CD4-positive, alpha-beta T cell treated with Interleukin-17A for 1 hour (primary cell): ENCODE data around the gene TSHZ1.

Experiments
- DNase-seq: peaks from one replicate; pipeline ENCODE4 v3.0.0-alpha.2; 2020

TSHZ1 gene

DNA sequence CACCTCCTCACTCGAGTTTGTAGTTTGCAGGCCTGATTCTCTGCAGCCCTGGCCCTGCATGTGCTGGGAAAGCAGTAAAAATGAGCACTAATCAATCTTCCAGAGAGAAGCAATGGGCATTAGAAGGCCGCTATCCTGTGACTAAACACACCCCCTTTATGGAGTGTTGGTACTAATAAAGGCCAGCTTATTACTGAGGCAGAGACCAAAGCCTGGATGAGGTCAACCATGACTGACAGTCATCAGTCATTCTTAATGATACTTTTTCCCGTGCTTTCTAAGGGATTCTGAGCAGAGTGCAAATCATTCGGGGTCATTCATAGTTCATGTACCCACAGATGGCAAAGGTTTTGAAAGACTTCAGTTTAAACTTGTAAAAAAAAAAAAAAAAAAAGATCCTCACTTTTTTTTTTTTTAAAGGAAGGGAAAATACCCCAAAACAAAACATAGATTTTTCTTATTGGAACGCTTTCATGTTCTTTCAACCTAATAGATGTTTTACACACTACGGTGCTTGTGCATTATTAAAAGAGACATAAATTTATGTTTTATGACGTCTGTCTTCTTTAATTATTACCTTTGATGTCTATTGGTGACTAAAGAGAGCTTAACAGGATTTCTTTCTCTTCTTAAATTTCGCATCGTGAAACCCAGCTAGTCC is 13.2 kb downstream of the TSHZ1 start:
- no peak for DNase-seq

DNA sequence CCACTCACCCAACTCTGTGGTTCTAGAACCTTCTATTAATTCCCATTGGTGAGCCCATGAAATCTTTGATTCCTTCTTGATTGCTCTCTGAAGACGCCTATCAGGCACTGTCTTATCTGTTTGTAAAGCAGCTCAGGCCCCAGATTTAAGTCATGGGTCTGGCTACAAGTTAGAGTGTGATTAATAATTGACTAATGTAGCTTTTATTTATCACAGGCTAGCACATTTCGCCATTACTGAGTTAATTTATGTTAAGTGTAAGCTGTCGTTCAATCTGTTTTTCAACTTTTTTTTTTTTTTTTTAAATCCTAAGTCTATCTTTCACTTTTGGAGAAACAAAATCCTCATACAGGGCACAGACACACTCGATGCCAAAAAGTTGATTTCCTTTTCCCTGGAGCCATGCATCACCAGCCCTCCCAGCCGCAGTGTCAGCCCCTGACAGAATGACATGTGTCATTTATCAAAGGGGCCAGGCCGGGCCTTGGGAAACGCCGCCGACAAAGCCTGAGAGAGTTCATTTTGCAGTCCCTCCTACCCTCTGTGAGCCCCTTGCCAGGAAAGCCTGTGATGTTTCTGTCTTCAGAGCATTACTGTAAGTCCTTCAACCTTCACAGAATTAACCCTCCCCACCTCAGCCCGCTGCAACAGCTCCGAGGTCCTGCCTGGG is 15.8 kb downstream of the TSHZ1 start:
- DNase-seq = no peak

DNA sequence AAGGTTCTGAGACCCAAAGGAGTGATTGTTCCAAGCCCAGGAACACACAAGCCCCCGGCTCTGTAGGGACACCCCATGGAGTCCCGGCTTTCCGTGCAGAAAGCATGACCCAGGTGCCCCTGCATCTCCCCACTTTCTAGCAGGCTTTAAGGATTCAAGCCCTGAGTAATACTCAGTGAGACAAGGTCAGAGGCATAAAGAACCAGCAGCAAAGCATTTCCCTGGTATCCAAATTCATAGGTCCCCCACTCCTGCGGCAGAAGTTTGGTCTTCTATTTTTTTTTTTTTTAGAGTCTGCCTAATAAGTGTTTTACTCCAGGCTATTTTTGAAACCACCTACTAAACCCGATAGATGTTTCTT is 16.3 kb downstream of the TSHZ1 start:
- no peak for DNase-seq

DNA sequence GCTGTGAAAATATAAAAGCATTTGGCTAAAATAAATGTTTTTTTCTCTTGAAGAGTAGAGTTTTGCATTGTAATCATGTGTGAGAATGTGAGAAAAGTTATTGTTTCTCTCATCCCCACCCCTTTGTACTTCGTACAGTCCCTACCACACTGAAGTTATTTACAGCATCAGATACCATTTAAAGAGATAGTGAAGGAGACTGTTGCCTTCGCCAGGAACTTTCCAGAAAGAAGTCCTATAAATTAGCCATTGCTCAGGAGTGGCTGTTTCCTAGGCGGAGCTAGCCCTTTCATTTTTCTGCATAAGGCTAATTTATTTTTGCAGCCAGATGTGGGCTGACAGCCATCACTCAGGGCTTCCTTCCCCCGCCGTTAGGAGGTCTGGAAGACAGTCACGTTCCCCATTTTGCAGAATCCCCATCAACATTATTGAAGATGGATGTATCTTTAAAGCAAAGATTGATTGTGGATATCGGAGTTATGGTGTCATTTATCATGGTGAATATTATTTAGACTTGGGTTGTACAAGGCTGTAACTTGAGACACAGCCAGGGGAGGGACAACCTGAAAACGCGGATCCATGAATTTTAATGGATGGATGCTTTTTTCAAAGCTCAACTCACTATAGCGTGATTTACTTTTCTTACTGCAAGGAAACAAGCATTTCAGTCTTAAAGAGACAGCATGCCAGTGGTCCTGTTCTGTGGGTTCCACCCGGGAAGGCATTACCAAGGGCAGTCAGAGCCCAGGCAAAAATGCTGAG is 17.1 kb downstream of the TSHZ1 start:
- no peak for DNase-seq

DNA sequence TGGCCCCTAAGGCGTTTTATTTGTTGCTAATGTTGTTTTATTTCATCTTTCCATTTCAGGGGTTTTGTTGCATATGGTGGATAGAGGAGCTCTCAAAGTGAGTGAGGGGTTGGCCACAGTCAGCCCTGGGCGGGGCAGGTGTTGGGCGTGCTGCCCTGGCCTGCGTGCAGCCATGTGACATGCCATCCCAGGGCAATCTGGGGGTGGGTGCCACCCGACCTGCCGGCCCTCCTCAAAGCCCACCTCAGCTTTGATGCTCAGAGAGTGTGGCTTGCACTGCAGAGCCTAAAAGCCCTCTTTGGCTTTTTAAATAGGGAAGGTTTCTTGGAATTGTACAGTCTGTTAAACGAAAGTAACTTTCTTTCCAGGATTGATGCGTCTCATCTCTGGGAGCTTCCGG is 18.4 kb downstream of the TSHZ1 start:
- DNase-seq = no peak

DNA sequence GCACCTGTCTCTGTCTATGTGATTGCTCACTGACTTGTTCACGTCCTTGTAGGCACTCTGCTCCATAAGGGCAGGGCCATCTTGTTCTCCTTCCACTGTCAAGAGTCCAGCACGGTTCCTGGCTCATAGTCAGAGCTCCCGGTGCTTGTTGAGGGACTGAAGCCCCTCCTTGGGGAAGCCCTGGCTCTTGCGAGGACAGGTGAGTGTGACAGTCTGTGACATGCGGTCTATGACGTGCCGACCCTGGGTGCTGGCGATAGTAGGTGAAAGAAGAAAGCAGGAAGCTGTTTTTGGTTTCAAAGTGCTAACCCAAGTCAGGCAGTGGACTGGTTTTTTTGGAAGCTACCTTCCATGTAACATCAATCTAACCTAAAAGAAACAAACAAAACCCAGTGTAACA is 18.8 kb downstream of the TSHZ1 start:
- DNase-seq = no peak

DNA sequence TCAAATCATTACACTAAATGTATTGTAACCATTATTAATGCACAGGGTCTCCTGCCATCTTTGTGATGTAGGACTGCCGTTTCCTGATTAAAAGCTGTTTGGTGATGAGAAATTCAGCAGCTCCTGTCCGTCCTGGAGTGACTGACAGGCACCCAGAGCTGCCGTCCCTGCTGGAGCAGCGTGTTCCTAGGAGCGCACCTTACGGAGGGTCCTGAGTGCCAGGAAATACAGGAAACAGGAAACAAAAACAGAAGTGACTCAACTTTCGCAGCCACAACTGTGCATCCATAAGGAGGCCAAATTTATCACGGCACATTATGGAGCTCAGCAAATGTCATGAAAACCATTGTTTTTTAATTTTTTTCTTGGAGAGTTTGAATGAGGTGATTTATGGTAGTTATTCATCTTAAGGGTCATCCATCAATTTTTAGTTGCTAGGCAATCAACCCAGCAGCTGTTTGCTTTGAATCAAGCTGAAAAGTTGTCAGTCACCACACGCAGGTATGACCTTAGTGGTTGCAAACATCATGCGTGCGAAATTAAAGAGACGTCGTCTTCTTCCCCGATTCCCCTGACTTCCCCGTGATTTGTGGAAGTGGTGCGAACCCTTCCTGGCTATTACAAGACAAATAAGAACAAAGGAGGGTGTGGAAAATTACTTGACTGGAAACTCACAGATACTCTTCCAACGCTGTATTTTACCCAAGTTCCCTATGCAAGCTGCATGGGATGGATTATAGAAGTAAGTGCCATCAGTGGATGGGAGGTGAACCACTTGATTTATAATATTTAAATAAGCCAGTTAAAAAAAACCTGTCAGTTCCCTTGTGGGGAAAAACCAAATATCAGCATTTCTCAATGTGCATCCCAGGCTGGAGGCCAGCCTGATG is 19.8 kb downstream of the TSHZ1 start:
- DNase-seq = no peak

DNA sequence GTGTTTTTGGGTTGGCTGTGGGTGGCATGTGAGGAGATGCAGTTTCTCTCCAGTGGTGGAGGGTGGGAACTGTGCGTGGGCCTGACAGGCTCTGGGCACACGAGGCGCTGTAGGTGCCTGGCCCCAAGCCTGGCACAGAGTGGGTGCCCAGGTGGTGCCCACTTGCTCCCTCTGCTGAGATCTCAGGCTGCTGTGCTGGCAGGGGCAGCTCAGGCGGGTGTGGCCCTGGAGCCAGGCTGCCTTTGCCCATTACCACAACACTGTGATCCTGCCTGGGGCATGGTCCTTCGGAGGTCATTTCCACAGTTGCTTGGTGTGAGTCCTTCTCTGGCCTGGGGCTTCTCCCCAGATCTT is 20.4 kb downstream of the TSHZ1 start:
- DNase-seq = no peak

DNA sequence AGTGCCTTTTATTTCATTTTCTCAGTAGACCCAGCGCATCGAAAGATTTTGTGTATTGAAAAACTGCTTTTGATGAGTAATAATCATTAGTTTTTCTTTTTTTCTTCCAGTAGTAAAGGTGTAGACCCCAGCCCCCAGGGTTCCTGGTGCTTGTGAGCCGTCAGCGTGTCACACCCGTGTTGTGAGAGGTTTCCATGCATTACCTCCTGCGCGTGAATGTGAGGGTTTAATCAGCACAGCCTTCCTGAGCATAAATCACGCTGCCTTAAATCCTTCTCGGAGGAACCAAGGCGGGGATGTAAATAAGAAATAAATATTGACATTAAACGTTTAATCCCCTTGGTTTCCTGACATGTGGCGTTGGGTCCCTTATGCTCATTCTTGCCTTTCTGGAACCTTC is 24.3 kb downstream of the TSHZ1 start:
- no peak for DNase-seq

DNA sequence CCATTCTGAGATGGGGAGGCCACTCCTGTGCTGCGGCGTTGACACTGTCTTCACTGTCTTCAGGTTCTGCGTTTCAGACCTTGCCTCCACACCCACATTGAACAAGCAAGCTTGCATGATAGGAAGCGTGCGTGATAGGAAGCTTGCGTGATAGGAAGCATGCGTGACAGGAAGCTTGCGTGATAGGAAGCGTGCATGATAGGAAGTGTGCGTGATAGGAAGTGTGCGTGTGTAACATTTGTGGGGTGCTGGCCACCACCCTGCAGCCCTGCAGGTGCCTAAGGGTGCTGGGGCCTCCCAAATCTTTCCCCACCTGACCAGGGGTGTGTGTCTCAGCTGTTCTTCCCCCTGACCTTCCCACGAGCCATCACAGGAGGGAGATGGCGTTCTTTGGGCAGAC is 25.3 kb downstream of the TSHZ1 start:
- DNase-seq = no peak

DNA sequence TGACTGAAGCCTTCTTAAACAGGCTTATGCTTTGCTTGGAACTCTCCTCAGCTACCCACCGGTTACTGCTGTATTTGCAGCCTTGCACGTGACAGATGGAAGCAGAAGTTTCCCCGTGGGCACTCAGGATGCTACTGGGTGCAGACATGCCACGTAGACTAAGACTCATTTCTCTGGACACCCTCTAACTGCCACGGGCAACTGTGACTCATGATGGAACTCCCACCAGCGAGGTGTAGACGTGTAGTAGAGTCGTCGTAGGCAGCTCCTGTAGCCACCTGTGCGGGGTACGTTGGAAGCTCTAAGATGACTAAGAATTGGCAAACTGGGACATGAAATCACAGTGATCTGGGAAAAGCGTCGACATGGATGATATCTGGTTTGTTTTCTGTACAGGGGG is 27.5 kb downstream of the TSHZ1 start:
- no peak for DNase-seq

DNA sequence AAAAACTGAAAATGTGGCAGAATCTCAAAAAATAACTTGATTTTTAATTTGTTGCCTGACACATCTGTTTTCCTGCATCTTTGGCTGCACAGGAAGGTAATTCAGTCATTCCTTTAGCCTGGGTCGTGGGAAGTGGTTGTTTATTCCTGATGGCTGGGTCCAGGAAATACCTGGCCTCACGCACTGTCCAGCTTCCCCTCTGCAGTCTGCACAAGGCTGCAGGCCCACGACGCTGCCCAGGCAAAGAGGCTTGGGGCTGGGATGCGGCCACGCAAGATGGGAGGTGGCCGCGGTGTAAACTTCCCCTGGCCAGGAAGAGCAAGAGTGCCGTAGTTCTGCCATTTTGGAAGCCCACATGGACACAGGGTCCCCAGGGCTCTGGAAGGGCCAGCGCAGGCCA is 28.2 kb downstream of the TSHZ1 start:
- DNase-seq = no peak

DNA sequence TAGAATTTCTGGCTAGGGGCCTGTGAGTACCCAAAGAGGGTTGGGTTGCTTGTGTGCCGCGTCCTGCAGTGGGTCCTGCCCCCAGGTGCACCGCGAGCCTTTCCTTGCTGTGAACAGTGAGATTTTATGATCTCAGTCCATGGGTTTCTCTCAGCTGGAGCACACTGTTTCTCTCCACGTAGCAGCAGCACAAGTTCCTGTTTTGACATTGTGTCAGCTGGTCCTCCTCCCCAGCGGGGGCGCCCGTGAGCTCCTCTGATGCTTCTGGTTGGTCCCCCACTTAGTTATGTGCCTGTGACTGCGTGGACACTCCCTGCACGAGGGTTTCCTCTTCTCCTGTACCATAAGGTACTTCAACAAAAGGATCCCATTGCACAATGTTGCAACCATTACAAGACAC is 29.8 kb downstream of the TSHZ1 start:
- DNase-seq = no peak

DNA sequence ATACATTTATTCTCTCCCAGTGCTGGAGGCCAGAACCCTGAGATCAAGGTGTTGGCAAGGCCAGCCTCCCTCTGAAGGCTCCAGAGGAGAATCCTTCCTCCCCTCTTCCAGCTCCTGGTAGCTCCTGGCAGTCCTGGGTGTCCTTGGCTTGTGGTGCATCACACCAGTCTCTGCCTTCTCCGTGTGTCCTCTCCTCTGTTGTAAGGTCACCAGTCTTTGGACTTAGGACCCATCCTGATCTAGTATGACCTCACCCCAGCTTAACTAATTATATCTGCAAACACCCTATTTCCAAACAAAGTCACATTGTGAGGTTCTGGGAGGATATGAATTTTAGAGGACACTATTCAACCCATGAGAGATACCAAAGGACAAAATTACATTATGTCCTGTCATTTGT is 31.1 kb downstream of the TSHZ1 start:
- DNase-seq = no peak

DNA sequence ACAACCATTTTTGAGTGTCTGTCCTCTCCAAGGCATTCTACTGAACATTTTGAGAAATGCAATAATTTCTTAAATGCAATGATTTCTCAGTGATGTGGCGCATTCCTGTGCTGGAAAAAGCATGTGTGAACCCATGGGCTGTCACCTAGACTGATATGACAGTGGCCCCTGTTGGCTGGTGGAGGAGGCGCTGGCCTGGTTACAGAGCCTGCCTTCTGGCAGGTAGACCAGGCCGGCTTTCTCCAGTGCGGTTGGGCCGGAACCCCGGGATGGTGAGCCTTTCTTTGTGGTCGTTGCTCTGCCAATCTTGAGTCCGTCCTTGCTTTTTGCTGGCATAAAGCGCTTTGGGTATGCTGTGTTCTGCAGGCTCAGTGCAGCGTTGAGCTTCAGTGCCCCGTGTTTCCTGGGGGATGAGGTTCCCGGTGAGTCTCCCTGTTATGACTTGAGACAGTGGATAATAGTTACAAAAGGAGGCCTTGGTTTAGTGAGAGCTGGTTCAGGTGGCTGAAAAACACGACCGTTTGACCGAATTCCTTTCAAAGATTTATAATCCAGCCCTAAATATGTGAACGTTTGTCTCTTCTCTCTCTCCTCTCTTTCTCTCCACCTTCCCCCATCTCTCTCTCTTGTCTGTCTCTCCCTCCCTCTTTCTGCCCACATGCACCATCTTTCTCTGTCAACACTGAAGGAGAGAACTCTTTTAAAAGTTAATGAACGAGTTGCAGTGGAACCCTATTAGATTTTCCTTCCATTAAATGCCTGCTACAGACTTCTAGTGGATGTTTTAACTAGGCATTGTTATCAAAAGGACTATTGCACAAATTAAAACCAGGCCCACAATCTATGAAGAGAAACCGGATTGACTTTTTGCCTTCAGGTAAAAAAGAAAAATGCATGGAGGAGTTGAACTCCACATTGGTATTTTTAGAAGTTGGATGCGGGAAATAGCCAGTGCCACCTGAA is 34.0 kb downstream of the TSHZ1 start:
- DNase-seq = peak; percentile 34

DNA sequence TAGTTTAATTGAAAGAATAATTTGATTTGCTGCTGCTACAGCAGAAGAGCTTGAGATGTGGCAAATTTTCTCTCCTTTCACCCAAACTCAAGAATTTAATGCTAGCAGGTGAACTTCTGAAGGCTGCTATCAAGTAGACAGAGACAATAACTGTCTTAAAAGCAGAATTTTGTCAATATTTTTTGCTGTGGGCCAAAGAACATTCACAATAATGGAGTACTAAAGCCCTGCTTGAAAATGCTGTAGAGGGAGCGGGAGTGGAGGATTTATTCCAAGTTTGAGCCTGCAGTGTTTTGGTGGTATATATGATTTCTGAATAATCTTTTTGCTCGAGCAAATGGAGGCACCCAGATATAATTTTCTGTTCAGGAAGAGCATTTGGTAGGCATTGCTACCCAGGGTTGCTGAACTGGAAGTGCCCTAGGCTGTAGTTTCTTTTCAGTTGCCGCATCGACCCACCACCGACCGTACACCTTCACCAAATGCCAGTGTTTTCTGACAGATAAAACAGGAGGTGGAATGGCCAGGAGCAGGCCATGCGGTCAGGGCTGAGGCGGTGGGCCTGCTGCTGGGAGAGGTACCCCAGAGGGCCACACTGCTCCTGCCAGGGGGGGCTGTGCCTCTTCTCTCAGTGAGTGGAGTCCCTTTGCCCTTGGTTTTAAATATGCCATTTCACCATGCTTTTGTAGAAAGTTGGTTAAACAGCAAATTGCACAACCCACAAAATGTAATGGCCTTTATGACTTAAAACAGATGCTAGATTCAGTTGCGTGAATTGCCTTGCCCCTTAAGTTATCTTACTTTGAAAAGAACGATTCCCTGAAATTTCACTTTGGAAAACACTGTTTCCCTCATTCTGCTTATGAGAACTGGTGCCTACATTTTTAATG is 36.4 kb downstream of the TSHZ1 start:
- no peak for DNase-seq

DNA sequence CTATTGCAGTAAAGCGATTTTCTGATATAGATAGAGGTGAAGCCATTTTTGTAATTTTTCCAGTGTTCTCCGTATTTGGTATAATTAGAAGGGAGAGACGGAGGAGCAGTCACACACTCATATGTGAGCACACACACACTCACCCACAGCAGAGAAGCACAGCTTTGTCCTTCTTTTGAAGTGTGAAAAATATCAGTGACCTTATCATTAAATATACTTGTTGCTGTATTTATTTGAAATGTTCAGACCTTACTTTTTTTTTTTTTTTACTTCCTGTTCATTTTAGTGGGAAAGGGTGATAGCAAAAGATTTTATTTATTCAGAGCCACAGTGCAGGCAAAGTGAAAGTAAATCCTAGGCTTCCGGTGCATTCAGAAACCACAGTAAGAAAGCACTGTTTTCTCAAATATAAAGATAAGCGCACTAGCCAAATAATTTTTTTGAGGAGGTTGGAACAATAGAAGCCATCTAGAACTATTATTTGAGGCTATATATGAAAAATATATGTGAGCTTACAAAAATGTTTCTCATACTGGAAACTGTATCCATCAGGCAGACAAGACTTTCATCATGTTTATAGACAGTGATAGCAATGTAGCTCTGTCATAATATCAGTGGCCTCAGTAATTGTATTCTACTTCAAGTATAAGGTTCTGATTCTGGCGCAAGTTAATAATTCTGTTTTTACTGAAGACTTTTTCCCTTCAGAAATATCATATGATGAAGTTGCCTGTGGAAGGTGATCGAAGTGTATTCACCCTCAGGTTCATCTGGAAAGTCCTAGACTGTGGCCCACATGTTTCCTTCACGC is 37.2 kb downstream of the TSHZ1 start:
- peak; percentile 63 for DNase-seq

DNA sequence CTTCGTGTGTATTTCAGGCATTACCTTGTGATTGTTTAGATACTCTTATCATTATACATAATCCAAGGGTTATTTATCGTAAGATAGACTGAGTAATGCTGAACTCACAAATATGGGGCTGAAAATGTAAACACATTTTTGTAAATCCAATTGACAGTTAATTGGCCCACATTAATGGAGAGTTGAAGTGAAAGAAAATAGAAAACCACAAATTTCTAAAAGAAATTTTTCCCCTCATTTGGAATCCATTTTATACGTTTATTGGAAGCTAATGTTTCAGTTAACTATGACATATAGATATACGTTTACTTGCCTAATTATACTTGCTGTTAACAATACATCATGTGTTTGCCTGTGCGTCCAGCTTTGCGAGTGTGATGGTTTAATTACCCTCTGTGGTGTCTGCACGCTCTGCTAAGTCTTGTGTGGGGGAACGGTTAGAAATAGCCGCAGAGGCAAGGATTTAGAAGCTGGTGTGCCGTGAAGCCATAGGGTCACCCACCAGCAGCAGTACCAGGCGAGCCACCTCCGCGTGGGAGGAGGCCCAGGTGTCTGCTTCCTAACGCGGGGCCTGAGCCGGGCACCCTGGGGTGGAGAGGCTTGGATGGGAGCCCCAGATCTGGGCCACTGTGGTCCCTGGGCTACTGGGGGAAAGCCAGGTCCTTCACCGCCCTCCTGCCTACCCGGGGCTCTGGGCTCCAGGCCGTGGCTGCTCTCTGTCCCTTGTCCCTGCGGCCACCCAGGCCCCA is 38.0 kb downstream of the TSHZ1 start:
- DNase-seq = no peak

DNA sequence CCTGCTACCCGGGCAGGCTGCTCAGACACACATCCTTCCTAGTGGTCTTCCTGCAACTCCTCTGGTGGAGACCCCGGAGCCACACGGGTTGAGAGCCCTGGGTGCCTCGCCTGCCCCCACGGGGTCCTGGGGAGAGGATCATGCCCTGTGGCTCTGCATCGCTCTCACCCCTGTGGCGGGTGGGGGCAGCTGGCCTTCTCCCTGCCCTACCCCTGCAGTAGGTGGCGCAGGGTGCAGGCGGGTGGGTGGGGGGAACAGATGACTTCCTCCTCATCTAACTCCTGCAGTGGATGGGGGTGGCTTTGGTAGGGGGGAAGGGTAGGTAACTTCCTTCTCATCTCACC is 38.5 kb downstream of the TSHZ1 start:
- DNase-seq = no peak
